Activated CD4-positive, CD25-positive, alpha-beta regulatory T cell (primary cell): ENCODE measurements around the gene SLC50A1.

Experiments
- DNase-seq, 4 experiments: peaks; one replicate each; lab custom pipeline; 2025; lab: John Stamatoyannopoulos, UW

Gene SLC50A1

GRCh38 chr1:155135415-155136028 is at the start of gene SLC50A1:
Gene SLC50A1 (plus strand): TSS chr1:155135852. CDS start chr1:155135912, 60 bp downstream.
- DNase-seq = peak; percentile 84 to 88 (median 85)

GRCh38 chr1:155086128-155086741 is 49.4 kb upstream of the SLC50A1 start:
- peak; percentile 55 to 72 (median 66) for DNase-seq

- DNase-seq = no peak
Observed at GRCh38 chr1:155086856-155087535, 48.7 kb upstream of the SLC50A1 start.

- DNase-seq = peak; percentile 53 to 76 (median 60)
Observed at GRCh38 chr1:155091071-155092051, 44.3 kb upstream of the SLC50A1 start.

GRCh38 chr1:155092131-155092530 is 43.5 kb upstream of the SLC50A1 start:
- no peak for DNase-seq

GRCh38 chr1:155092641-155093040 is 43.0 kb upstream of the SLC50A1 start:
- DNase-seq = no peak

GRCh38 chr1:155093911-155094621 is 41.6 kb upstream of the SLC50A1 start:
- DNase-seq = no peak

- DNase-seq = no peak
Observed at GRCh38 chr1:155094622-155094948, 41.1 kb upstream of the SLC50A1 start.

- no peak for DNase-seq
Observed at GRCh38 chr1:155099331-155099730, 36.3 kb upstream of the SLC50A1 start.

- DNase-seq = no peak
Observed at GRCh38 chr1:155103325-155103724, 32.3 kb upstream of the SLC50A1 start.

GRCh38 chr1:155104605-155105534 is 30.8 kb upstream of the SLC50A1 start:
- DNase-seq = no peak

- no peak for DNase-seq
Observed at GRCh38 chr1:155105604-155106011, 30.0 kb upstream of the SLC50A1 start.

- no peak for DNase-seq
Observed at GRCh38 chr1:155106862-155107261, 28.8 kb upstream of the SLC50A1 start.

GRCh38 chr1:155107309-155108264 is 28.1 kb upstream of the SLC50A1 start:
- DNase-seq = no peak

- no peak for DNase-seq
Observed at GRCh38 chr1:155108296-155108695, 27.4 kb upstream of the SLC50A1 start.

- DNase-seq = no peak
Observed at GRCh38 chr1:155110381-155110780, 25.3 kb upstream of the SLC50A1 start.

GRCh38 chr1:155110826-155111225 is 24.8 kb upstream of the SLC50A1 start:
- no peak for DNase-seq

- DNase-seq = no peak
Observed at GRCh38 chr1:155113450-155113980, 22.1 kb upstream of the SLC50A1 start.
